Breast epithelium (tissue), 3 donors: ENCODE results near the gene CXCR6.

Experiments used
- POLR2A ChIP-seq: fragments of 450-650 bp; IDR thresholded peaks from one replicate; pipeline ENCODE4 v1.6.1; 2016; ENCODE audit warnings: antibody characterized with exemption, mild to moderate bottlenecking, moderate library complexity
- POLR2AphosphoS5 ChIP-seq, 3 donors: sonication (generic); formaldehyde crosslinking; IDR thresholded peaks; one replicate each; pipeline ENCODE4 v1.6.1; 2017; ENCODE audit warnings: antibody characterized with exemption in 3 of 3
- TF ChIP-seq, protein P1 (sequence below), 3 donors: fragments of 450-650 bp; IDR thresholded peaks; one replicate each; pipeline ENCODE4 v1.5.1; 2016 to 2017; ENCODE audit warnings: antibody characterized with exemption in 3 of 3, mild to moderate bottlenecking in 3 of 3, moderate library complexity in 3 of 3

DNA sequence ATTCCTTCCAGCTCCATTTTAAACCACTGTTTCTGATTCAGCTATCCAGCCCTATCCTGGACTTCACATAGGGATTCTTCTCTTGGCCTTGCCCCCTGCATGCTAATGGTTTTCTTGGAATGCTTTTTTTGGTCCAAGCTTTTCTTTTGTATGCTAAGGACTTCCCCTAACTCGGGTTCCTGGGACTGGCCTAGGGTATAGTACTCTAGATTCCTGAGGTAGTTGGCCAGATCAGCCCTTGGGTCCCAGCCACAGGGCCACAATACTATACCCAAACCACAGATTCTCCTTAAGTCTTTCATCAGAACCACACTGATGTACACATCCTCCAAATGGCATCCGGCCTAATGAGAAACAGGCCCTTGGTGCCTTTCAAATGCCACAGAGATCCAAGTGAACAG is 49.6 kb downstream of the CXCR6 start:
- TF ChIP-seq, protein P1, sequence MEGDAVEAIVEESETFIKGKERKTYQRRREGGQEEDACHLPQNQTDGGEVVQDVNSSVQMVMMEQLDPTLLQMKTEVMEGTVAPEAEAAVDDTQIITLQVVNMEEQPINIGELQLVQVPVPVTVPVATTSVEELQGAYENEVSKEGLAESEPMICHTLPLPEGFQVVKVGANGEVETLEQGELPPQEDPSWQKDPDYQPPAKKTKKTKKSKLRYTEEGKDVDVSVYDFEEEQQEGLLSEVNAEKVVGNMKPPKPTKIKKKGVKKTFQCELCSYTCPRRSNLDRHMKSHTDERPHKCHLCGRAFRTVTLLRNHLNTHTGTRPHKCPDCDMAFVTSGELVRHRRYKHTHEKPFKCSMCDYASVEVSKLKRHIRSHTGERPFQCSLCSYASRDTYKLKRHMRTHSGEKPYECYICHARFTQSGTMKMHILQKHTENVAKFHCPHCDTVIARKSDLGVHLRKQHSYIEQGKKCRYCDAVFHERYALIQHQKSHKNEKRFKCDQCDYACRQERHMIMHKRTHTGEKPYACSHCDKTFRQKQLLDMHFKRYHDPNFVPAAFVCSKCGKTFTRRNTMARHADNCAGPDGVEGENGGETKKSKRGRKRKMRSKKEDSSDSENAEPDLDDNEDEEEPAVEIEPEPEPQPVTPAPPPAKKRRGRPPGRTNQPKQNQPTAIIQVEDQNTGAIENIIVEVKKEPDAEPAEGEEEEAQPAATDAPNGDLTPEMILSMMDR (IDR thresholded peaks at IDR 0.05): no peak
- TF ChIP-seq POLR2A (no peak), POLR2AphosphoS5 (IDR thresholded peaks at IDR 0.05) (no peak)
